NCI-H82 treated with DMSO at 0.1 percent for 48 hours (cell line): ENCODE data around the gene OSBPL6.
A peak's percentile ranks its signal among the peaks of the same experiment; 100 is the strongest.
"Not testable (repeated sequence)": the region's sequence is repeated elsewhere in the genome, so short reads cannot be mapped to it uniquely, and the experiment has no call there.

Experiments used
- DNase-seq: peaks from one replicate; lab custom pipeline; 2025; ENCODE audit not compliant: unreplicated experiment; lab: John Stamatoyannopoulos, UW

Gene OSBPL6

GRCh38 chr2:178394859-178395258, 200.5 kb downstream of the OSBPL6 start:
- DNase-seq, result peak; percentile 58

- DNase-seq, result no peak
Observed at GRCh38 chr2:178395295-178395694, 201.0 kb downstream of the OSBPL6 start.

GRCh38 chr2:178395941-178396570, 201.7 kb downstream of the OSBPL6 start:
- DNase-seq, result peak; percentile 56

GRCh38 chr2:178397002-178397605, 202.8 kb downstream of the OSBPL6 start:
- peak; percentile 65 for DNase-seq

GRCh38 chr2:178401994-178402437, 207.7 kb downstream of the OSBPL6 start:
- no peak for DNase-seq

- DNase-seq, result no peak
Observed at GRCh38 chr2:178403671-178404306, 209.5 kb downstream of the OSBPL6 start.

GRCh38 chr2:178404368-178404767, 210.1 kb downstream of the OSBPL6 start:
- DNase-seq, result no peak

GRCh38 chr2:178409261-178409660, 214.9 kb downstream of the OSBPL6 start:
- DNase-seq, result no peak

- no peak for DNase-seq
Observed at GRCh38 chr2:178412047-178412446, 217.7 kb downstream of the OSBPL6 start.

- DNase-seq, result not testable (repeated sequence)
Observed at GRCh38 chr2:178412453-178412852, 218.1 kb downstream of the OSBPL6 start.

- DNase-seq, result peak; percentile 81
Observed at GRCh38 chr2:178413472-178414265, 219.4 kb downstream of the OSBPL6 start.

- DNase-seq, result peak; percentile 96
Observed at GRCh38 chr2:178414266-178415247, 220.2 kb downstream of the OSBPL6 start.

- no peak for DNase-seq
Observed at GRCh38 chr2:178415979-178416378, 221.7 kb downstream of the OSBPL6 start.

GRCh38 chr2:178417916-178418315, 223.6 kb downstream of the OSBPL6 start:
- DNase-seq, result no peak

GRCh38 chr2:178418426-178418825, 224.1 kb downstream of the OSBPL6 start:
- no peak for DNase-seq

GRCh38 chr2:178419123-178419522, 224.8 kb downstream of the OSBPL6 start:
- no peak for DNase-seq

- no peak for DNase-seq
Observed at GRCh38 chr2:178420463-178420999, 226.2 kb downstream of the OSBPL6 start.

GRCh38 chr2:178422097-178422496, 227.8 kb downstream of the OSBPL6 start:
- DNase-seq, result no peak

- DNase-seq, result not testable (repeated sequence)
Observed at GRCh38 chr2:178423746-178424145, 229.4 kb downstream of the OSBPL6 start.

GRCh38 chr2:178425255-178425827, 231.0 kb downstream of the OSBPL6 start:
- no peak for DNase-seq
